ENCODE results near the gene TRPM1.

TRPM1 gene

GRCh38 chr15:30962079-30962478, 139.4 kb downstream of the TRPM1 start:
- no peak for DNase-seq

GRCh38 chr15:30958219-30958618, 143.3 kb downstream of the TRPM1 start:
- no peak for DNase-seq

- DNase-seq: no peak
Observed at GRCh38 chr15:30956216-30957124, 145.1 kb downstream of the TRPM1 start.

- no peak for DNase-seq
Observed at GRCh38 chr15:30954674-30955073, 146.9 kb downstream of the TRPM1 start.

- no peak for DNase-seq
Observed at GRCh38 chr15:30953731-30954378, 147.7 kb downstream of the TRPM1 start.

GRCh38 chr15:30953183-30953582, 148.3 kb downstream of the TRPM1 start:
- DNase-seq: no peak

Data from NCI-H526 (cell line).